CD4-positive, alpha-beta T cell (primary cell): Measurements from ENCODE around the gene SURF2. TPM values are rescaled to one million over a fixed set of nuclear protein-coding genes. Genes with fewer than 3 reads are reported as not detected.

ENCODE experiments used
- ATAC-seq: fragments of 200-7000 bp; cut with Tn5 transposase; one replicate; pipeline ENCODE4 v1.10.0; 2022; ENCODE audit warnings: mild to moderate bottlenecking; ENCODE audit not compliant: poor library complexity
- CTCF ChIA-PET: fragments of 350-600 bp; sonication (Branson Sonifier 250); formaldehyde crosslinking; loops from one replicate; lab custom pipeline; 2021; ENCODE audit warnings: antibody characterized with exemption, inconsistent platforms; lab: Charles Lee
- POLR2A ChIA-PET: fragments of 350-600 bp; sonication (Branson Sonifier 250); formaldehyde crosslinking; loops from one replicate; lab custom pipeline; 2021; ENCODE audit warnings: antibody characterized with exemption, inconsistent platforms; lab: Charles Lee
- DNase-seq, 14 experiments: peaks; one replicate each; pipeline ENCODE4 v3.0.0-alpha.2; 2013 to 2020; ENCODE audit warnings: mixed read lengths in 2 of 14
- H3K27ac ChIP-seq, 2 donors: one replicate each; pipeline versions ENCODE4 v1.5.1 to v1.7.0; 2013; ENCODE audit warnings: low read length in 2 of 2, low read depth in 1 of 2, mild to moderate bottlenecking in 1 of 2
- H3K27me3 ChIP-seq, 2 experiments: 1 replicate in 1 of 2; 2 replicates in 1 of 2; pipeline versions ENCODE4 v1.6.1 to v1.7.0; 2013; ENCODE audit warnings: low read length in 2 of 2, control low read depth in 1 of 2, mild to moderate bottlenecking in 1 of 2, moderate library complexity in 1 of 2; ENCODE audit not compliant: insufficient read depth in 2 of 2, control insufficient read depth in 1 of 2
- H3K36me3 ChIP-seq: one replicate; pipeline ENCODE4 v1.6.1; 2013; ENCODE audit warnings: low read length, control low read depth; ENCODE audit not compliant: insufficient read depth
- H3K4me1 ChIP-seq: one replicate; pipeline ENCODE4 v1.6.1; 2013; ENCODE audit warnings: low read length, control low read depth; ENCODE audit not compliant: insufficient read depth
- H3K4me3 ChIP-seq: one replicate; pipeline ENCODE4 v1.5.1; 2013; ENCODE audit warnings: mild to moderate bottlenecking, low read length, moderate library complexity
- H3K9me3 ChIP-seq, 2 experiments: 1 replicate in 1 of 2; 2 replicates in 1 of 2; pipeline versions ENCODE4 v1.6.1 to v1.7.0; 2013; ENCODE audit warnings: low read length in 2 of 2, mild to moderate bottlenecking in 2 of 2, control low read depth in 1 of 2, moderate library complexity in 1 of 2; ENCODE audit not compliant: control insufficient read depth in 1 of 2, insufficient read depth in 1 of 2
- H3K27ac Mint-ChIP-seq: one replicate; pipeline ENCODE4 v1.8.0; 2020; ENCODE audit warnings: mixed read lengths
- H3K27me3 Mint-ChIP-seq: one replicate; pipeline ENCODE4 v1.8.0; 2021; ENCODE audit warnings: mixed read lengths
- H3K36me3 Mint-ChIP-seq: one replicate; pipeline ENCODE4 v1.8.0; 2021; ENCODE audit warnings: low read depth, mixed read lengths
- H3K4me1 Mint-ChIP-seq: one replicate; pipeline ENCODE4 v1.8.0; 2021; ENCODE audit warnings: low read depth, mixed read lengths
- H3K4me3 Mint-ChIP-seq: one replicate; pipeline ENCODE4 v1.8.0; 2020; ENCODE audit warnings: mild to moderate bottlenecking, mixed read lengths
- H3K9me3 Mint-ChIP-seq: one replicate; pipeline ENCODE4 v1.8.0; 2020; ENCODE audit warnings: mixed read lengths
- intact Hi-C, 2 experiments: fragments of 100-400 bp; cut with DNase I in 1 of 2; cut with micrococcal nuclease in 1 of 2; formaldehyde crosslinking; loops; one replicate each; pipeline versions ENCODE4 v1.15.1 to v1.9.0; 2023 to 2025; cut with DNase I, micrococcal nuclease
- total RNA-seq, 174 experiments: library from RNA in 2 of 174; stranded (reverse) in 2 of 174; gene quantifications; one replicate each; pipeline ENCODE4 v1.2.3 and lab custom pipeline; 2021 to 2026
- TF ChIP-seq, protein P1 (sequence below): fragments of 200-600 bp; IDR thresholded peaks from one replicate; pipeline ENCODE4 v1.8.0; 2022; ENCODE audit warnings: antibody characterized with exemption, mild to moderate bottlenecking

The SURF2 gene
- total RNA-seq, 2 experiments from 2014 or later: 12.7 TPM

DNA sequence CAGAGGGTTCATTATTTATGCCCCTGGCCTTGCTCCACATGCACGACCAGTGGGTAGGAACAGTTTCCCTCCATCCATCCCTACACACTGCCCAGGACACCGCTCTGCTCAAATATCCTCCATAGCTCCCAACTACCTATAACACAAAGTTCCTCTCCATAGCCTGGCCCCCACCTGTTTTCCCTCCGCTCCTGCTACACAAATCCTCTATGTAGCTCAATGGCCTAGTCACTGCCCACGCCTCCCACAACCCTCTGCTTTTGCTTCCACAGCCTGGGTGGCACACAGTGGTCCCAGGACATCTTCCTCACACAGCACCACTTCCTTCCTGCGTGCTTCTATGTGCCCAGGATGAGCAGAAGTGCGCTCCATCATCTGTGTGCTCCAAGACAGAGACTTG is 41.0 kb downstream of the SURF2 start:
- TF ChIP-seq, protein P1, sequence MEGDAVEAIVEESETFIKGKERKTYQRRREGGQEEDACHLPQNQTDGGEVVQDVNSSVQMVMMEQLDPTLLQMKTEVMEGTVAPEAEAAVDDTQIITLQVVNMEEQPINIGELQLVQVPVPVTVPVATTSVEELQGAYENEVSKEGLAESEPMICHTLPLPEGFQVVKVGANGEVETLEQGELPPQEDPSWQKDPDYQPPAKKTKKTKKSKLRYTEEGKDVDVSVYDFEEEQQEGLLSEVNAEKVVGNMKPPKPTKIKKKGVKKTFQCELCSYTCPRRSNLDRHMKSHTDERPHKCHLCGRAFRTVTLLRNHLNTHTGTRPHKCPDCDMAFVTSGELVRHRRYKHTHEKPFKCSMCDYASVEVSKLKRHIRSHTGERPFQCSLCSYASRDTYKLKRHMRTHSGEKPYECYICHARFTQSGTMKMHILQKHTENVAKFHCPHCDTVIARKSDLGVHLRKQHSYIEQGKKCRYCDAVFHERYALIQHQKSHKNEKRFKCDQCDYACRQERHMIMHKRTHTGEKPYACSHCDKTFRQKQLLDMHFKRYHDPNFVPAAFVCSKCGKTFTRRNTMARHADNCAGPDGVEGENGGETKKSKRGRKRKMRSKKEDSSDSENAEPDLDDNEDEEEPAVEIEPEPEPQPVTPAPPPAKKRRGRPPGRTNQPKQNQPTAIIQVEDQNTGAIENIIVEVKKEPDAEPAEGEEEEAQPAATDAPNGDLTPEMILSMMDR: no peak
- H3K36me3 ChIP-seq: no peaks in the 10 kb centered on the region
- intact Hi-C loops: no loop called here
- no peaks in the 10 kb centered on the region for H3K9me3 ChIP-seq
- CTCF ChIA-PET: no interaction called here
- DNase-seq (no peak), ATAC-seq (no peak)
- no peak overlapping the region for H3K27ac ChIP-seq
- no peaks in the 10 kb centered on the region for H3K36me3 Mint-ChIP-seq
- H3K4me1 ChIP-seq: no peaks in the 10 kb centered on the region
- no peaks in the 10 kb centered on the region for H3K4me1 Mint-ChIP-seq
- H3K27me3 Mint-ChIP-seq: no peaks in the 10 kb centered on the region
- no peak overlapping the region for H3K4me3 Mint-ChIP-seq
- no peaks in the 10 kb centered on the region for H3K27me3 ChIP-seq
- POLR2A ChIA-PET: no interaction called here
- no peak overlapping the region for H3K4me3 ChIP-seq
- no peaks in the 10 kb centered on the region for H3K9me3 Mint-ChIP-seq
- no peak overlapping the region for H3K27ac Mint-ChIP-seq

- CTCF ChIA-PET: no interaction called here
- H3K27me3 Mint-ChIP-seq: no peaks in the 10 kb centered on the region
- intact Hi-C loops: no loop called here
- no peak overlapping the region for H3K4me3 Mint-ChIP-seq
- POLR2A ChIA-PET: no interaction called here
- Histone ChIP-seq H3K4me1 (no peaks in the 10 kb centered on the region), H3K36me3 (no peaks in the 10 kb centered on the region), H3K27me3 (no peaks in the 10 kb centered on the region), H3K9me3 (no peaks in the 10 kb centered on the region), H3K4me3 (no peak overlapping the region), H3K27ac (no peak overlapping the region)
- no peak overlapping the region for H3K27ac Mint-ChIP-seq
- DNase-seq (no peak), ATAC-seq (no peak)
- no peaks in the 10 kb centered on the region for H3K4me1 Mint-ChIP-seq
- H3K9me3 Mint-ChIP-seq: no peaks in the 10 kb centered on the region
- TF ChIP-seq, protein P1: no peak
- no peaks in the 10 kb centered on the region for H3K36me3 Mint-ChIP-seq
Observed at GRCh38 chr9:133397895-133398294, 41.5 kb downstream of the SURF2 start.

DNA sequence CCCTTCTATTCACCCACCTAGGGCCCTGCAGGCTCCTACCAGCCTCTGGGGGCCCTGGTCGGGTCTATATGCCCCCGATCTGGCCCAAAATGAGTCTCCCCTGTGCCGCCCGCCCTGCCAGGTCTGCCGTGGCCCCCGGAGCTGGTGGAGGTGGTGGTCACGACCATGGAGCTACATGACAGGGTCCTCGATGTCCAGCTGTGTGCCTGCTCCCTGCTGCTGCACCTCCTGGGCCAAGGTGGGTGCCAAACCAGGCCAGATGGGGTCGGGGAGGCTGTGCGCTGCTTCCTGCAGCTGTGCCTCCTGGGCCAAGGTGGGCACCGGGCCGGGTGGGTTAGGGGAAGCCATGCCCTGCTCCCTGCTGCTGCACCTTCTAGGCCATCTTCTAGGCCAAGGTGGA is 43.9 kb downstream of the SURF2 start:
- H3K36me3 ChIP-seq: peaks cover 7% of the 10 kb centered on the region
- CTCF ChIA-PET: no interaction called here
- no peak for ATAC-seq
- no peak for DNase-seq
- no peak overlapping the region for H3K4me3 ChIP-seq
- H3K27me3 ChIP-seq: no peaks in the 10 kb centered on the region
- H3K4me1 ChIP-seq: no peaks in the 10 kb centered on the region
- POLR2A ChIA-PET: no interaction called here
- Mint-ChIP-seq H3K4me1 (no peaks in the 10 kb centered on the region), H3K36me3 (peaks cover 11% of the 10 kb centered on the region), H3K4me3 (no peak overlapping the region), H3K9me3 (no peaks in the 10 kb centered on the region), H3K27ac (no peak overlapping the region), H3K27me3 (no peaks in the 10 kb centered on the region)
- no peak overlapping the region for H3K27ac ChIP-seq
- no peaks in the 10 kb centered on the region for H3K9me3 ChIP-seq
- TF ChIP-seq, protein P1: no peak
- intact Hi-C loops: loop anchor here in 1 of 2 experiments (10.0 kb wide), 1 partner anchor 325 kb away; no protein-coding TSS in a partner anchor
